GM13977 (cell line): ENCODE results near the gene CHRDL2.
A peak's percentile ranks its signal among the peaks of the same experiment; 100 is the strongest.

Source experiments
- DNase-seq: peaks from one replicate; pipeline ENCODE4 v3.0.0; 2012; ENCODE audit warnings: low spot score
- in situ Hi-C: fragments of 300-500 bp; cut with MboI; formaldehyde crosslinking; loops from one replicate; pipeline ENCODE4 v1.12.0; 2022; ENCODE audit warnings: low sequenced_read_pairs, low pct_unique_long_range_greater_than_20kb, mixed read lengths, inconsistent platforms; ENCODE audit not compliant: unreplicated experiment
- TF ChIP-seq, protein P1 (sequence below): IDR thresholded peaks from 2 replicates; pipeline ENCODE4 v1.5.1; 2012; ENCODE audit warnings: mild to moderate bottlenecking, control low read depth; ENCODE audit not compliant: insufficient read depth; ENCODE audit errors: extremely low read depth, missing control alignments

The CHRDL2 gene

DNA sequence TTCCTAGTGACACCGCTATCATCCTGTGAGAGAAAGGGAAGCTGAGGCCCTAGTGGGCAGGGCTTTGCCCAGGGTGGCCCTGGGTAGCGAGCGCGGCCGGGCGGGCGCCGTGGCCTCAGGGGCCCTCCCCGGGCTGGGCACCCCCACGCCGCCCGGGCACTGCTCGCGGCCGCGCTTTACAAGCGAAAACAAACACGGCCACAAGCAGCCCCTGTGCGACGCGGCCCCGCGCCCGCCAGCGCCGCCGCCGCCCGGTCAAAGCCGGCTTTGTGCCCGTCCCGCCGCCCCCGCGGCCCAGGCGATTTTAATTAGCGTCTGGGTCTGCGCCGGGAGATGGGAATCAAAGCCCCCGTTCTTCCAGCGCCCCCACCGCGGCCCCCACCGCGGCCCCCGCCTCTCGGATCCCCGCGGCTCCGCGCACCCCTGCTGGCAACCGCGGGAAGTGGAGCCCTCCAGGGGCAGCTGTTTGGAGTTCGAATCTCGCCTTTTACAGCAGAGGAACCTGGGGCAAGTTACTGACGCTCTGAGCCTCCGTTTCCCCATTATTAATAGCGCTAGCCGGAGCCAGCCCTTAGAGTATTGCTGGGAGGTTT lies 47.9 kb downstream of the CHRDL2 start:
- peak; percentile 46 for DNase-seq
- TF ChIP-seq, protein P1, sequence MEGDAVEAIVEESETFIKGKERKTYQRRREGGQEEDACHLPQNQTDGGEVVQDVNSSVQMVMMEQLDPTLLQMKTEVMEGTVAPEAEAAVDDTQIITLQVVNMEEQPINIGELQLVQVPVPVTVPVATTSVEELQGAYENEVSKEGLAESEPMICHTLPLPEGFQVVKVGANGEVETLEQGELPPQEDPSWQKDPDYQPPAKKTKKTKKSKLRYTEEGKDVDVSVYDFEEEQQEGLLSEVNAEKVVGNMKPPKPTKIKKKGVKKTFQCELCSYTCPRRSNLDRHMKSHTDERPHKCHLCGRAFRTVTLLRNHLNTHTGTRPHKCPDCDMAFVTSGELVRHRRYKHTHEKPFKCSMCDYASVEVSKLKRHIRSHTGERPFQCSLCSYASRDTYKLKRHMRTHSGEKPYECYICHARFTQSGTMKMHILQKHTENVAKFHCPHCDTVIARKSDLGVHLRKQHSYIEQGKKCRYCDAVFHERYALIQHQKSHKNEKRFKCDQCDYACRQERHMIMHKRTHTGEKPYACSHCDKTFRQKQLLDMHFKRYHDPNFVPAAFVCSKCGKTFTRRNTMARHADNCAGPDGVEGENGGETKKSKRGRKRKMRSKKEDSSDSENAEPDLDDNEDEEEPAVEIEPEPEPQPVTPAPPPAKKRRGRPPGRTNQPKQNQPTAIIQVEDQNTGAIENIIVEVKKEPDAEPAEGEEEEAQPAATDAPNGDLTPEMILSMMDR = peak; percentile 30
- in situ Hi-C loops = no loop called here

DNA sequence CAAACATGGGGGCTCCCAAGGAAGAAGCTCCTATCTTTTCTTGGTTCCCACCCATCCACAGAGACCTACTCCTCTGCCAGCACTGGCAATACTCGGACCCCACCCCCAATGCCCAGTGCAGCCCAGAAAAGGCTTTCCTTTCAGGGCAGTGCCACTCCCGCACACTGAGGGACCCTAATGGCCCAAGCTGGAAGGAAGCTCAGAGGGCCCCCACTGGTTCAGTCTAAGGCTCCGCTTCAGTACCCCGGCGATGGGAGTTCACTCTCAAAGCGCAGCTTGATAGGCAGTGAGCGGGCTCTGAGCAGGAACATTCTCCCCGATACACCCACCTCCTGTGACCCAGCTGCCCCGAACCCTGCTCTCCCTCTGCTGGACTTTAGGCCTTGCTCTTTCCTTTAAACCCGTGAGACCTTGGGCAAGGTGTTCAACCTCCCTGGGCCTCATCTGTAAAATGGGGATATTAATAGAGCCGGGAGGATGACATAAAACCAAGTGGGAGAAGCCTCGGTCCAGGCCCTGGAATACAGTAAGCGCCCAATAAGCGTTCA lies 48.4 kb downstream of the CHRDL2 start:
- no peak for DNase-seq
- in situ Hi-C loops = no loop called here
- TF ChIP-seq, protein P1 = no peak

DNA sequence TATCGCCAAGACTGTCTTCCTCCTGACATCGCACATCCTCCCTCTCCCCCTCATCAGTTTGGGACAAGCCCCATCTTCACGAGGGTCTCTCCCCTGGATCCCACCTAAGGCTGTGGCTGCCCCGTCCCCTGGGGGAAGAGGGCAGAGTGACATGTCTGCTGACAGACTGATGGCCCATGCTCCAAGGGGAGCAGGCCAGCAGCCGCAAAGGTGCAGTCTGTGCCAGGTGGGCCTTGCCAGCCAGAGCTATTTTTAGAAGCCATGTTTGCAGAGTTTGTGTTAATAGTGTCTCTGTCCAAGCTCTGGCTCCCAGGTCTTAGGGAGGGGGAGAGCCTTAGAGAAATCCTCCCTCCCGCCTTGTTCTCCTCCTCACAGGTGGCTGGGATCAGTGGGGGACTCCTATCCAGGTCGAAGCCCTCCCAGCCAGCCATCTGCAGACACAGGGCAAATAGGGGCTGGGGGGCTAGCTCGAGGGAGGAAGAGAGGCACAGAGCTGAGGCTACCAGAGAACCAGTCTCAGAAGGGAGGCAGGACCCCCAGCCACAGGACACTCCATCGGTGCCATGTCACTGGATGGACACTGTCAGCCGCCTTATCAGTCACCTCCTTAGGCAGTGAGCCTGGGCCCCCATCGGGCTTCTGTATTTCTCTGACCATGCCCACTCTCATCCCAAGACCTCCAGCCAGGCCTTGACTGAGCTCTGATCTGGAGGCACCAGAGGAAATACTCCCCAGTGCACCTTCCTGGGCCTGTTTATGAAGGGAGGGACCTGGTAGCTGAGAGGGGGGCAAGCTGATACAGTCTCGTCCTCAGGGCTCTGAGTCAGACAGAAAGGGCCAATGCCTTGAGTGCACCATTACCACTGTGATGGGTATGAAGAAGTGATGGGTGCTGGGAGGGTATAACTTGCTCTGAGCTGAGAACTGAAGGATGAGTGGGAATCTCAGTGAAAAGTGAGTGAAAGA lies 49.3 kb downstream of the CHRDL2 start:
- DNase-seq = no peak
- in situ Hi-C loops = no loop called here
- TF ChIP-seq, protein P1 = no peak

DNA sequence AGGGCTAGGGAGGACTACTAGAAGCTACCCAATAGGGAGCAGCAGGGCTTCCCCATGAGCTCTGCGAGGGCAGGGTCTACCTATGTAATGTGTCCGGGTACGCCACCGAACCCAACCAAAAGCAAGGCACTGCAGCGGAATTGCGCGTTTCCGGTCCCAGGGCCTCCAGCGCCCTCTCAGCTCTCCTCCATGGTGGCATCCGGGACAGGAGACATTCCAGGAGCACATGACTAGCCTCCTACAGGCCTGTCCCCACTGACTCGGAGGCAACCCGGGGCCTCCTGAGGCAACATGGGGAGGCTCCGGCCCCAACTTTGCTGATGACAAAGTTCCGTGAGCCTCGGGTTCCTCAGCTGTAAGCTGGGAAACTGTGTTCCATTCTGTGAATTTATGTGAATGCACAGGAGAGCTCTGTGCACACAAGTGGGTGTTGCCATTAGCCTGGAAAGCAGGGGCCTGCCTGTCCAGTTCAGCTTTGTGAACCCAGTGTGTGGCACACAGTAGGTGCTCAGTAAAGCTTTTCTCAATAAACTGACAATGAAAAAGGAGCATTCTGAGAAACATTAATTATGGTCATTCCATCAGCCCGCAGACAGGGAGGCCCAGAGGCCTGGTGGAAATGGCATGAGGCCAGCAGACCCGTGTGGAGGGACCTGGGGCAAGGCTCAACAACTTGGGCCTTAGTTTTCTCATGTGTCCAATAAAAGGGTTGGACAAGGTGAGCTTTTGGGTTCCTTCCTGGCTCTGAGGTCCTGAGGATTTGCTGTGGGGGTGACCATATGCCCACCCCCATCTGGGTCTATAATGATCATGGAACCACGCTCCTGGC lies 50.3 kb downstream of the CHRDL2 start:
- no peak for DNase-seq
- TF ChIP-seq, protein P1 = no peak
- in situ Hi-C loops = no loop called here

DNA sequence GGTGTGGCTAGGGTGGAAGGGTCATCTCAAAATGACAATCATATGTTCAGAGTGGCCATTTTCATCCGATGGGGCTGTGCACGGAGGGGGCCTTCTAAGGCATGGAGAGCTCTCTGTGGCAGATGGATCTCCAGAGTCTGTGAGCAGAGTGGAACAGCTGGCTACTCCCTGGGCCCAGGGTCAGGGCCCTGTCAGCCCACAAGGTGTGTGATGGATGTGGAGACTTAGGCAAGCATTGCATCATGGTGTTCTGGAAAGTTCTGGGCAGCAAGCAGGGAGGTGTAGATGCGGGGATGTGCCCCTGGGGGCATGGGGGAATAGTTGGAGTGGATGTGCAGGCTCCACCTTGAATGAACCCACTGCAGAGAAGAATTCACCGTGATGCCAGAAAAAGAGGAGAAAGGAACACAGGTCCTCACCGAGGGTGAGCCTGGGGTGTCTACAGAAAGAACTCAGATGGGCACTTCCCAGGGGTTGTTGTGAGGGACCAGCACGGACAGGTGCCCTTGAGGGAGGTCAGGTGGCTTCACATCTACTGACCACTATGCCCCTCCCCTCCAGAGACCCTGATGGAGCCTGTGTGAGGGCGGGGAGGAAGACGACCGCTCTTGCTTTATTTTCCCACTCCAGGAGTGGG lies 51.1 kb downstream of the CHRDL2 start:
- in situ Hi-C loops = no loop called here
- no peak for DNase-seq
- TF ChIP-seq, protein P1 = no peak

DNA sequence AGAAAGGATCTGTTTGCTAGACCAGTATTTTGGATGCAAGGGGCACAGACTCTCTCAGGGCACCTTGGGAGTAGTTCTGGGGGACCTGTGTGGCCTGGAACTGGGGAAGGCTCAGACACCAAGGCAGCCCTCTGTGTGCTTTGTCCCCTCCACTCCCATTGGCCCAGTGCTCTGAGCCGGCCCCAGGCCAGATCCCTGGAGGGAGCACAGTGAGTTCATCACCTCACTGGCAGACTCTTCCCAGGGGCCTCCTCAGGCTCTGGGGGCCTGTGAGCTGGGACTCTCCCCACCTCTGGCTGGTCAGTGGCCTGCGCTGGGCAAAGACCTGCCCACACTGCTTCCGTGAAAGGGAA lies 51.7 kb downstream of the CHRDL2 start:
- in situ Hi-C loops = no loop called here
- TF ChIP-seq, protein P1 = no peak

More for the DNA sequence above, 51.7 kb downstream of the CHRDL2 start:
- DNase-seq = no peak
